Non-pigmented ciliary epithelial cell (primary cell): Measurements from ENCODE around the gene KDM5B.
A peak's percentile ranks its signal among the peaks of the same experiment; 100 is the strongest.
"Not testable (repeated sequence)": the region's sequence is repeated elsewhere in the genome, so short reads cannot be mapped to it uniquely, and the experiment has no call there.

Source experiments
- DNase-seq: peaks from one replicate; pipeline ENCODE4 v3.0.0-alpha.2; 2010; ENCODE audit warnings: low read depth

KDM5B gene

DNA sequence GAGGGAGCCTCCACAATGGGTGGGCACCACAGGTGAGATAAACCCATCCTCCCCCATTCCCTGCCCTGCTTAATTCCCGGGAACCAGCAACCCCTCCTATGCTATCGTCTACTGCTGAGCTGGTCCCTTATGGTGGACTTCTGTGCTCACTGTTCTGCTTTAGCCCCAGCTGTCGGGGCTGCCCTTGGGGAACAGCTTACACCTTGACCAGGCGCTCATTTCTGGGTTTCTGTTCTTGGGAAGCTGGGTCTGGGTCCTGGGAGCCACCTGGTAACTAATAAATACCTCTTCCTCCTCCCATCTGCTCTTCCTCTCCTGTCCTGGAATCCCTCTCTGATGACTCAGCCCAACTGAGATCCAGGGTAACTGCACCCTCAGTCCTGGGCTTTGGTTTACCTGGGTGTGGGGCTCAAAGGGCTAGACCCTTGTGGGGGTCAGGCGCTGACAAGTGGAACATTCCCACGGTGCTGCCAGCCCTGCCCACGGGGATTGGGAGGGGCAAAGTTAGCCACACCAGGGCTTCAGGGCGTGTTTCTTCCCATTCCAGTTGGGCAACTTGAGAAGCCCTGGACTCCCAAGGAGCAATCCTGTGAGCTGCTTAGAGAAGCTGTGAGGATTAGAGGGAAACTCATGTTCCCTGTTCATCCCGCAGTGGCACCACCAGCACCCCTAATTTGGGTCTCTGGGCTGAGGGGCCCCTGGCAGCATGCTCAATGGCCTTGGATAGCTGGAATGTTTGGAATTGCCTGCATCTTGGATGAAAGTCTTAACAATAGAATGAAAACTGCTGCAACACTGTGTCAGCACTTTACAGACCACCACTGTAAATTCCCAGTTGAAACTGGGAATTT lies 4.2 kb upstream of the KDM5B start:
- no peak for DNase-seq

DNA sequence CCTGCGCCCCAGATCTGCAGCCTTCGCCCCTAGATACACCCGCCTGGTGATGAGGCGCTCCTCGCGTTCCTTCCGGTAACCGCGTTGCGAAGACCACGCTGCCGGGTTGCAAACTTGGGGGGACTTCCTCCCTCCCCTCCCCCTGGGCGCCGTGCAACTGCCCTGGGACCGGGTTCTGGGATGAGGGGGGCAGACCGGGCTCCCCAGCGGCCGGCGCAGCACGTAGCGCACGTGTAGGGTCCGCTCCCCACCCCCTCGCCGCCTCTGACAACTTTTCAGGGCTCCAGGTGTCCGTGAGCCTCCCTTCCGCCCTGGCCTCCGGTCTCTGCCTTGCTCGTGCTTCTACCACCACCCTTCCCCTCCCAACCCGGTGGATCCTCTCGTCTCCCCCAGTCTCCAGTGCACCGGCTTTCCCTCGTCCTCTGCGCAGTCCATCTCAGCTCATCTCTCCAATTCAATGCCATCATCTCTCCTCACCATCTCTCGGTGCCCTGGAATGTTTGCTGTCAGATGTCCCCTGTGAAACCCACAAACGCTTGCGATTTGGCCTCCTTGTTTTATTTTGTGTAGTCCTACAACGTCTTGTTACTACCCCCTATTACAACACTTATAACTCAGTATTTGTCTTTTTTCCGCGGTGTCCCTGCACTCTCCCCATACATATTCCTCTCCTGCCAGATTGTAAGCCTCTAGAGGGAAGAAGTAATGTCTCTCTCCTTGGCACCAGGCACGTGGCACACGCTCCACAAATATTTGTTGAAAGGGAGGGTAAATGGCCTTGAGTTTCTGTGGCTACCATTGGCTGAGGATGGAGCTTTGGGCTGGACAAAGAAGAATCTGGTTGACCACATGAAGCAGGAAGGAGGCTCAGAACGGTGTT lies 3.3 kb upstream of the KDM5B start:
- DNase-seq = no peak

DNA sequence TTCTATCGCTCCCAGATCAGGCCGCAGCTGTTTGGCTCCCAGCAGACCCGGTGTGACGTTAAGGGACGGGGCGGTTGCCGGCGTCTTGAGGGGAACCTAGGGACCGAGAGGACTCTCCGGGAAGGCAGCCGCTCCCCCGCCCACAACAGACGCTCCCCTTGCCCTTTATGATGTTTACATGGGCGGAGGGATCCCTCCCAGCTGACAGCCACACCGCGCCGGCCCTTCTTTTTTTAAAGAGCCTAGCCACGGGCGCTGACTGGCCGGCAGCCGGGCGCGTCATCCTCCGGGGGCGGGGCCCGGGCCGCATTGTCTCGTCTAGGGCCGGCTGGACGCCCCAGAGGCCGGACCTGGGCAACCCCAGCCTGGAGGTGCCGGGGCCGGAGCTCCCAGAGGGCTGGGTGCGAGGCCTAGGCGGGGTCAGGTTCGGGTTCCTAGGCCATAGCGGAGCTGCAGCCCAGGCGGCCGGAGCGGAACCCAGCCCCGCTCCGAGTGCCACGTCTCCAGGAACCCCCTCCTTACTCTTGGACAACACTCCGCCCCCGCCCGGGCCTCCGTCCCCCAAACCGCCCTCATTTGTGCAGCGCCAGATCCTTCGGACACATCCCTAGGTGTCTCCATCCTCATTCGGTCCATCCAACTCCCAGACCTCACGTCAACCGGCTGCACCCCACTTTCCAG lies 2.5 kb upstream of the KDM5B start, which contains the start of gene PCAT6:
Gene PCAT6, plus strand, starts transcription at position 340 of the 681 bp plus-strand sequence.
- peak; percentile 75 for DNase-seq

- no peak for DNase-seq
Measured at GRCh38 chr1:202810193-202810614, 2.0 kb upstream of the KDM5B start.

DNA sequence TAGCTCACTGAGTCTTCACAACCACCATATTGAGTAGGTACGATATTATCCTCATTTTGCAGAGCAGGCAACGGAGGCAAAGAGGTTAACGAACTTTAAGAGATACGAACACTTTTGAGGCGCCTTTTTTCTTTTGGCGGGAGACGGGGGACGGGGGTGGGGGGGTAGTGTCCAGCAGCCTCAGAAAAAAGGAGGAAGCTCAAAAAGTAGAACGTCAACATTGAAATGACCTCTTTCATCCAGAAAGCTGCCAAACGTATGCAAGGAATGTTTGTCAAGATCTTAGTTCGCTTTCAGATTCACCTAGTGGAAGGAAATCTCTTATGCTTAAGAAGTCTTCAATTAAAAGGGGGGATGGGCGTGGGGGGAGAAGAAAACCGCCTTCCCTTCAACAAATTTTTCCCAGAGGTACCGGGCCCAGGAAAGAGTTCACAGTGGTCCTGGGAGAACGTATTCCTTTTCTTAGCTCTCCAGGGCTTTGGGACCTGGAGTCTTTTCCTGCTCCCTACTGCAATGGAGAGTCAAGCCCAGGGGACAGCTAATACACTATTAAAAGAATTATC lies 1.5 kb upstream of the KDM5B start:
- no peak for DNase-seq

DNA sequence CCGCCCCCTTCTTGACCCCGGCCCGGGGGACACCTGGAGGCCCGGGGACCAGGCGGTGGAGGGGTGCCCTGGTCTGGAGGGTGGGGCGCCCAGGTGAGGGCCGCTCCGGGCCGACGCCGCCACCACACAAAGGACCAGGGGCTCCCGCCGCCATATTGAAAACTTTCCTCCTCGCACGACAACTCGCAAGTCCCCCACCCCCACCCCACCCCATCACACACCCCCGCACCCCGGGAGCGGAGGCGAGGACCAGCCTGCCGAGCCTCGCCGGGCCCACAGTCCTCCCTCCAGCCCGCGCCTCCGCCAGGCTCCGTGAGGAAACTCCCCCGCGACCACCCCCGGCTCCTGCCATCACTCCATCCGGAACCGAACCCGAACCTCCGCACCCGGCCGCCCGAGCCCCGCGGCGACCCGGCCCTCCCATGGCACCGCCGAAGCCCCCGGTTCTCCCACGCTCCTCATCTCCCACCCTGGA lies 733 bp downstream of the KDM5B start:
- DNase-seq = no peak

DNA sequence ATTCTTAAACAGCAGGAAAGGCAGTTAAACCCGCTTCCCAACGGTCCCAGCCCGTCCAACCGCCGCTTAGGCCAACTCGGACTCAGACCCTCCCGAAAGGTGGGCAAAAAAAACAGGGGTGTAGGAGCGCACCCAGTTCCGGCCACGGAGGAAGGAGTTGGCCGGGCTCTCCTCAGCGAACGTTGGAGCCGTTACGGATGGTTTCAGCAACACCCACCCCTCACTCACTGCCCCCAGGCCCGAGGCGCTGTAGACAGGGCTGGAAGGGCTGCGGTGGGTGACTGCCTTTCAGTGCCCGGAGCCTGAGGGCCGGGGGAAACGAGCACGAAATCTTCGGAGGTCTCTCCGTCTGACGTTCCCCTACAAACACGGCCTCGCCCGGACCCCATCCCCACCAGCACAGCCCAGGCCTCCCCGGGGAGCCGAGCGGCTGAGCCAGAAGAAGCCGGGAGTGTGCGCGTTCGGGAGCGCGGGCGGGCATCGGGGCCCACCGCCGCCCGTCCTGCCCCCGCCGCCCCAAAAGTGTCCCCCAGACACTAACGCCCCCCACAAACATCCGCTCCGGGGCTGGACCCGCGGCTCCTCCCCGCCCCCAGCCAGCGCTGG lies 1.3 kb downstream of the KDM5B start:
- DNase-seq = no peak

- no peak for DNase-seq
Measured at GRCh38 chr1:202805886-202806844, 2.1 kb downstream of the KDM5B start.

GRCh38 chr1:202804126-202804525 lies 4.1 kb downstream of the KDM5B start:
- no peak for DNase-seq

GRCh38 chr1:202802998-202803932 lies 5.0 kb downstream of the KDM5B start:
- DNase-seq = no peak

GRCh38 chr1:202802034-202802433 lies 6.2 kb downstream of the KDM5B start:
- no peak for DNase-seq

DNA sequence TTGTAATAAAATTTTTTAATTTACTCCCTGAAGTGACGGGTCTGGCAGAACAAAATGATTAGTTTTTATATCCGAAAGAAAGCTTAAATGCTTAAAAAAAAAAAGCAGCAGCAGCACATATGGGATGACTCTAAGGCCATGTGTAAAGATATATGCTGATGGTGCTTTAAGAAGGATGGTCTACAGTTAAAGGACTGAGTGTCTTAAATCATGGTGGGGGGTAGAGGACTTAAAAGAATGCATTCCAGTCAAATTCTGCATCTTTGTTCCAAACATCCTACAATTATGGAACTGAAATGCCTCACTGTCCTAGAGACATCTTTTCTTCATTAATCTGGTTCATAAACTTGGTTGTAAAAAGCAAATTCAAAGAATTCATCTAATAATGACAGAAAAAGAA lies 7.0 kb downstream of the KDM5B start:
- DNase-seq = no peak

- DNase-seq = no peak
Measured at GRCh38 chr1:202800742-202801141, 7.5 kb downstream of the KDM5B start.

DNA sequence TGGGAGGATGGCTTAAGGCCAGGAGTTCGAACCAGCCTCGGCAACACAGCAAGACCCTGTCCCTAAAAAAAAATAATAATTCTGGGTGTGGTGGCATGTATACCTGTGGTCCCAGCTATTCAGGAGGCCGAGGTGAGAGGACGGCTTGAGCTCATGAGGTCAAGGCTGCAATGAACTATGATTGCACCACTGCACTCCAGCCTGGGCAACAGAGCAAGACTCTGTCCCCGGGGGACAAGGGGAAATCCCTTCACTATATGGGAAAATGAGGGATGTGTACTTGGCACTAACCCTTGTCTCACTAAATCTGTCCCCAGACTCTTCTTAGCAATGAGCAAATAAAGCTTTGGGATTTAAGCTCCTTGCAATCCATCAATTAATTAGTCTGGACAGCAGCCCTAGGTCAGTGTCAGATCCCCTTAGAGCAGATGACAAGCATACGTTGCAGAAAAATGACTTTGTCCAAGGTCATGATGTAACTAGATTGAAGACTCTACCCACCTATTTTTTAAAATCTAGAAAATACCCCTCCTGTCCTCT lies 9.4 kb downstream of the KDM5B start:
- no peak for DNase-seq

- no peak for DNase-seq
Measured at GRCh38 chr1:202798260-202798659, 10.0 kb downstream of the KDM5B start.

DNA sequence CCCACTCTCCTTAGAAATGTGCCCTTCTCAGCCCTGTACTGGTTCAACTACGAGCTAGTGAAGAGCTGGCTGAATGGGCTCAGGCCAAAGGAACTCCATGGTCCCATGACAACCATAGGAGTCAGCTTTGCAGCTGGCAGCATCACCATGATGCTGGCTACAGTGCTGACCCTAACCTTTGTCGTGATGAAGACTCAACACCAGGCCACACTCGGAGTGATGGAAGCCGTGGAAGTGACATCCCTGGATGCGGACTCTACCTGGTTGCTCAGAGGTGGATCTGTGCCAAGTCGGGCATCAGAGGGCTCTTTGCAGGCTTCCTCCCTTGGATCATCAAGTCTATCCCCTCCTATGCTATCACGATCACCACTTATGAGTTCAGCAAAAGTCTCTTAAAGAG lies 11.6 kb downstream of the KDM5B start:
- no peak for DNase-seq

GRCh38 chr1:202794931-202795330 lies 13.3 kb downstream of the KDM5B start:
- not testable (repeated sequence) for DNase-seq

- no peak for DNase-seq
Measured at GRCh38 chr1:202794051-202794740, 14.0 kb downstream of the KDM5B start.
